Left renal cortex interstitium (tissue), 4 donors: ENCODE data around the gene IL17D. TPM values are rescaled to one million over a fixed set of nuclear protein-coding genes. Genes with fewer than 3 reads are reported as not detected.

Source experiments
- polyA plus RNA-seq, 4 donors: library from polyadenylated mRNA; unstranded; fragments of 120-200 nt; gene quantifications; one replicate each; pipeline ENCODE4 v1.2.1, GENCODE V29; 2013; ENCODE audit not compliant: insufficient read length in 4 of 4

Gene IL17D
- polyA plus RNA-seq, 4 donors = 7.8 to 13.8 (median 8.7) TPM

Other genes starting within 250 kb of the IL17D start
- gene CRYL1, start 177.8 kb upstream of the IL17D start, polyA plus RNA-seq = 100 to 1,000 TPM; 119 to 146 (median 133) TPM
- 10 to 100 TPM; 36.2 to 47.1 (median 37.4) TPM for gene IFT88, start 136.5 kb upstream of the IL17D start, polyA plus RNA-seq
- 10 to 100 TPM; 13.0 to 18.9 (median 15.9) TPM for gene EEF1AKMT1, start 70.3 kb downstream of the IL17D start, polyA plus RNA-seq
- 10 to 100 TPM; 15.5 to 21.6 (median 18.7) TPM for gene XPO4, start 199.0 kb downstream of the IL17D start, polyA plus RNA-seq